B cell (primary cell): ENCODE results near the gene KLHL33. TPM values are rescaled to one million over a fixed set of nuclear protein-coding genes. Genes with fewer than 3 reads are reported as not detected.

Experiments used
- ATAC-seq: fragments of 200-7000 bp; cut with Tn5 transposase; one replicate; pipeline ENCODE4 v1.10.0; 2021; ENCODE audit warnings: low read depth, mild to moderate bottlenecking, moderate number of reproducible peaks, moderate library complexity
- CTCF ChIA-PET: fragments of 350-600 bp; sonication (Branson Sonifier 250); formaldehyde crosslinking; loops from one replicate; lab custom pipeline; 2021; ENCODE audit warnings: antibody characterized with exemption, inconsistent platforms; lab: Charles Lee
- POLR2A ChIA-PET: fragments of 350-600 bp; sonication (Branson Sonifier 250); formaldehyde crosslinking; loops from one replicate; lab custom pipeline; 2021; ENCODE audit warnings: antibody characterized with exemption; lab: Charles Lee
- DNase-seq: peaks from one replicate; pipeline ENCODE4 v3.0.0; 2013
- H2AFZ ChIP-seq: 2 replicates; pipeline ENCODE4 v1.6.1; 2012; ENCODE audit warnings: mild to moderate bottlenecking, low read depth, low read length; ENCODE audit not compliant: insufficient read depth, poor library complexity, severe bottlenecking
- H3K27ac ChIP-seq, 2 donors: 1 replicate in 1 of 2; 2 replicates in 1 of 2; pipeline ENCODE4 v1.5.1; 2012 to 2013; ENCODE audit warnings: low read length in 2 of 2, mild to moderate bottlenecking in 2 of 2, moderate library complexity in 1 of 2
- H3K27me3 ChIP-seq, 4 experiments: fragments of 200-600 bp in 1 of 4; sonication (generic) in 1 of 4; replicated peaks in 1 of 4; 1 replicate in 2 of 4; 2 replicates in 2 of 4; pipeline versions ENCODE4 v1.6.1 to v1.7.0; 2013 to 2016; ENCODE audit warnings: low read length in 3 of 4, mild to moderate bottlenecking in 2 of 4, mixed read lengths in 1 of 4, moderate library complexity in 1 of 4; ENCODE audit not compliant: insufficient read depth in 4 of 4, control insufficient read depth in 3 of 4; ENCODE audit errors: control extremely low read depth in 1 of 4
- H3K36me3 ChIP-seq, 2 experiments: replicated peaks in 1 of 2; 1 replicate in 1 of 2; 2 replicates in 1 of 2; pipeline versions ENCODE4 v1.6.1 to v1.7.1; 2013; ENCODE audit warnings: low read length in 1 of 2; ENCODE audit not compliant: insufficient read depth in 2 of 2, control insufficient read depth in 1 of 2; ENCODE audit errors: control extremely low read depth in 1 of 2, extremely low read depth in 1 of 2
- H3K4me1 ChIP-seq, 2 donors: fragments of 200-600 bp in 1 of 2; sonication (generic) in 1 of 2; 1 replicate in 1 of 2; 2 replicates in 1 of 2; pipeline versions ENCODE4 v1.5.1 to v1.6.1; 2013 to 2017; ENCODE audit warnings: low read length in 2 of 2; ENCODE audit not compliant: control insufficient read depth in 2 of 2, insufficient read depth in 2 of 2
- H3K4me2 ChIP-seq: replicated peaks from 2 replicates; pipeline ENCODE3; 2012; ENCODE audit warnings: mild to moderate bottlenecking, low read depth, low read length; ENCODE audit not compliant: poor library complexity, severe bottlenecking
- H3K4me3 ChIP-seq, 5 experiments: fragments of 200-600 bp in 1 of 5; sonication (generic) in 1 of 5; 1 replicate in 3 of 5; 2 replicates in 2 of 5; pipeline versions ENCODE4 v1.5.1 to v1.7.0; 2011 to 2016; ENCODE audit warnings: low read length in 4 of 5, mild to moderate bottlenecking in 4 of 5, low read depth in 2 of 5, control low read depth in 1 of 5, moderate library complexity in 1 of 5; ENCODE audit not compliant: insufficient read depth in 1 of 5; ENCODE audit errors: control extremely low read depth in 1 of 5, extremely low read depth in 1 of 5
- H3K79me2 ChIP-seq: fragments of 200-600 bp; sonication (generic); one replicate; pipeline ENCODE4 v1.6.0; 2016; ENCODE audit warnings: low read length; ENCODE audit not compliant: control insufficient read depth, insufficient read depth
- H3K9ac ChIP-seq: fragments of 200-600 bp; sonication (generic); 2 replicates; pipeline ENCODE4 v1.6.1; 2017; ENCODE audit warnings: mild to moderate bottlenecking, low read length, moderate library complexity
- H3K9me3 ChIP-seq, 3 donors: one replicate each; pipeline versions ENCODE4 v1.6.1 to v1.7.1; 2013; ENCODE audit warnings: low read length in 2 of 3; ENCODE audit not compliant: control insufficient read depth in 2 of 3, insufficient read depth in 1 of 3; ENCODE audit errors: control extremely low read depth in 1 of 3
- H4K20me1 ChIP-seq: 2 replicates; pipeline ENCODE4 v1.6.0; 2012; ENCODE audit warnings: mild to moderate bottlenecking, low read length; ENCODE audit not compliant: insufficient read depth, control insufficient read depth, poor library complexity, severe bottlenecking
- H3K27ac Mint-ChIP-seq: one replicate; pipeline ENCODE4 v1.8.0; 2021; ENCODE audit warnings: mixed read lengths
- H3K27me3 Mint-ChIP-seq: one replicate; pipeline ENCODE4 v1.8.0; 2021; ENCODE audit warnings: mixed read lengths
- H3K4me1 Mint-ChIP-seq: one replicate; pipeline ENCODE4 v1.8.0; 2021; ENCODE audit warnings: mixed read lengths
- H3K4me3 Mint-ChIP-seq: one replicate; pipeline ENCODE4 v1.8.0; 2021; ENCODE audit warnings: mixed read lengths
- H3K9me3 Mint-ChIP-seq: one replicate; pipeline ENCODE4 v1.8.0; 2022; ENCODE audit warnings: mixed read lengths; ENCODE audit not compliant: insufficient read depth
- EZH2 ChIP-seq: IDR thresholded peaks from 2 replicates; pipeline ENCODE4 v1.6.1; 2012; ENCODE audit warnings: borderline replicate concordance, low read depth, mild to moderate bottlenecking, moderate library complexity, low read length; ENCODE audit not compliant: insufficient read depth, poor library complexity, severe bottlenecking
- WGBS: methylation state at CpG from one replicate; pipeline ENCODE4 v1.1.5; 2013; ENCODE audit warnings: missing lambda C conversion rate; ENCODE audit not compliant: insufficient coverage; 5-methylcytosine and 5-hydroxymethylcytosine counted together
- intact Hi-C: fragments of 100-400 bp; cut with micrococcal nuclease; formaldehyde crosslinking; loops from one replicate; pipeline ENCODE4 v1.10.0; 2022
- polyA plus RNA-seq: library from polyadenylated mRNA; depleted of rRNA; stranded (reverse); fragments of >200 nt; gene quantifications from 2 replicates; pipeline ENCODE4 v1.2.3, GENCODE V29; 2012
- total RNA-seq, 2 donors: library from RNA; stranded (reverse); fragments of 120-200 nt in 1 of 2; gene quantifications; 1 replicate in 1 of 2; 2 replicates in 1 of 2; pipeline versions ENCODE4 v1.2.3 to v1.2.4, GENCODE V29; 2013 to 2022
- TF ChIP-seq, protein P1 (sequence below): fragments of 200-600 bp; IDR thresholded peaks from one replicate; pipeline ENCODE4 v1.8.0; 2022; ENCODE audit warnings: antibody characterized with exemption, mild to moderate bottlenecking

KLHL33 gene
- total and polyA plus RNA-seq, 2 donors (not counting 1 experiment from before 2014, with no cell fraction given) = 0.20 to 0.25 TPM

DNA sequence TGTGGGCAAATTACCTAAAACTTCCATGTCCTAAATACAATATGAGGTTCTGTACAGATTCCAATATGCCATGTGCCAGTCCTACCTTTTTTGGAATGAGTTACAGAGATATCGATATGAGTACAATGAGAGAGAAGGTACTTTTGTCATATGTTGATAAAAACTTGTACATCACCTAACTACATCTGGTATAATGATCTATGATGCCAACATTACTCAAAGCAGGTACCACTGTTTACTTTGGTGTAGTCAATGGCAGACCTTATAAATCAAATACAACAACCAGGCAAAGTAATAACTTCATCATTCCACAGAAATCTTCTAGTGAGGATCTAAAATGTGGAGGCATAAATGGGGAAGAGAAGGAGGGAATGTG is 35.4 kb downstream of the KLHL33 start:
- Histone ChIP-seq H3K9ac (no peak overlapping the region), H3K27ac (no peak overlapping the region), H3K4me1 (no peaks in the 10 kb centered on the region), H3K79me2 (peaks cover 18% of the 10 kb centered on the region), H3K4me2 (no peak overlapping the region), H3K9me3 (no peaks in the 10 kb centered on the region), H3K36me3 (peaks cover 14 to 86% of the 10 kb centered on the region in 2 experiments), H4K20me1 (peaks cover 12% of the 10 kb centered on the region), H3K4me3 (no peak overlapping the region), H3K27me3 (no peaks in the 10 kb centered on the region), H2AFZ (no peak overlapping the region)
- H3K27ac Mint-ChIP-seq = no peak overlapping the region
- peaks cover 11% of the 10 kb centered on the region for H3K4me1 Mint-ChIP-seq
- ATAC-seq (no peak), DNase-seq (no peak)
- intact Hi-C loops = no loop called here
- WGBS = no CpG with 5 or more reads among the region's 1 CpG
- no peak overlapping the region for H3K4me3 Mint-ChIP-seq
- no peaks in the 10 kb centered on the region for H3K27me3 Mint-ChIP-seq
- ChIA-PET CTCF (no interaction called here), POLR2A (no interaction called here)
- TF ChIP-seq EZH2 = no peak
- TF ChIP-seq, protein P1, sequence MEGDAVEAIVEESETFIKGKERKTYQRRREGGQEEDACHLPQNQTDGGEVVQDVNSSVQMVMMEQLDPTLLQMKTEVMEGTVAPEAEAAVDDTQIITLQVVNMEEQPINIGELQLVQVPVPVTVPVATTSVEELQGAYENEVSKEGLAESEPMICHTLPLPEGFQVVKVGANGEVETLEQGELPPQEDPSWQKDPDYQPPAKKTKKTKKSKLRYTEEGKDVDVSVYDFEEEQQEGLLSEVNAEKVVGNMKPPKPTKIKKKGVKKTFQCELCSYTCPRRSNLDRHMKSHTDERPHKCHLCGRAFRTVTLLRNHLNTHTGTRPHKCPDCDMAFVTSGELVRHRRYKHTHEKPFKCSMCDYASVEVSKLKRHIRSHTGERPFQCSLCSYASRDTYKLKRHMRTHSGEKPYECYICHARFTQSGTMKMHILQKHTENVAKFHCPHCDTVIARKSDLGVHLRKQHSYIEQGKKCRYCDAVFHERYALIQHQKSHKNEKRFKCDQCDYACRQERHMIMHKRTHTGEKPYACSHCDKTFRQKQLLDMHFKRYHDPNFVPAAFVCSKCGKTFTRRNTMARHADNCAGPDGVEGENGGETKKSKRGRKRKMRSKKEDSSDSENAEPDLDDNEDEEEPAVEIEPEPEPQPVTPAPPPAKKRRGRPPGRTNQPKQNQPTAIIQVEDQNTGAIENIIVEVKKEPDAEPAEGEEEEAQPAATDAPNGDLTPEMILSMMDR = no peak
- no peaks in the 10 kb centered on the region for H3K9me3 Mint-ChIP-seq

DNA sequence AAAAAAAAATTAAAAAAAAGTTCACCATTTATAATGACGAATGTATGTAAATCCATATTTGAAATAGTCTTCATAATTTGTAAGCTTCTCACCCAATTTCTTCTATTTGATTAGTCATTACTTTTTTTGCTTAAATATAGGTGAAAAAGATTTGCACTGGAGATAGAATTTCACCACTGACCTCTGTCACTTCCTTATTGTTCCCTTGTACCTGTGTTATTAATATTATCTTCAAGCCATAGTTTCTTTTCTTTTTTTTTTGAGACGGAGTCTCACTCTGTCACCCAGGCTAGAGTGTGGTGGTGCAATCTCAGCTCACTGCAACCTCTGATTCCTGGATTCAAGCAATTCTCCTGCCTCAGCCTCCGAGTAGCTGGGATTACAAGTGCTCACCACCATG is 38.5 kb downstream of the KLHL33 start:
- CTCF ChIA-PET = interaction anchor here (0.7 to 1.7 kb wide), 2 partner anchors 18 to 70 kb away, joined by 3 to 4 read pairs; no protein-coding TSS in a partner anchor
- TF ChIP-seq, protein P1 = no peak
- no peak for TF ChIP-seq EZH2
- intact Hi-C loops = no loop called here

More for the DNA sequence above, 38.5 kb downstream of the KLHL33 start:
- no CpG with 5 or more reads among the region's 3 CpGs for WGBS
- Histone ChIP-seq H3K4me3 (no peak overlapping the region), H3K9me3 (no peaks in the 10 kb centered on the region), H3K4me2 (no peak overlapping the region), H4K20me1 (no peaks in the 10 kb centered on the region), H2AFZ (no peak overlapping the region), H3K9ac (no peak overlapping the region), H3K36me3 (peaks cover 9 to 80% of the 10 kb centered on the region in 2 experiments), H3K27ac (no peak overlapping the region), H3K27me3 (no peaks in the 10 kb centered on the region), H3K4me1 (no peaks in the 10 kb centered on the region), H3K79me2 (peaks cover 13% of the 10 kb centered on the region)
- ATAC-seq (no peak), DNase-seq (no peak)
- H3K4me1 Mint-ChIP-seq = peaks cover 8% of the 10 kb centered on the region
- no peaks in the 10 kb centered on the region for H3K27me3 Mint-ChIP-seq
- H3K27ac Mint-ChIP-seq = no peak overlapping the region
- H3K9me3 Mint-ChIP-seq = no peaks in the 10 kb centered on the region
- POLR2A ChIA-PET = no interaction called here
- no peak overlapping the region for H3K4me3 Mint-ChIP-seq
